ENCODE results near the gene PRKCE.

Gene PRKCE

GRCh38 chr2:46119453-46119852 lies 468.0 kb downstream of the PRKCE start:
- DNase-seq (ENCODE audit: insufficient read length, low spot score) (no peak), FAIRE-seq (no peak)

- FAIRE-seq: peak; percentile 23
- DNase-seq (ENCODE audit: insufficient read length, low spot score): no peak
These were observed 469.5 kb downstream of the PRKCE start for GRCh38 chr2:46120792-46121555.

- FAIRE-seq (no peak), DNase-seq (ENCODE audit: insufficient read length, low spot score) (no peak)
These were observed 471.0 kb downstream of the PRKCE start for GRCh38 chr2:46122318-46122976.

DNA sequence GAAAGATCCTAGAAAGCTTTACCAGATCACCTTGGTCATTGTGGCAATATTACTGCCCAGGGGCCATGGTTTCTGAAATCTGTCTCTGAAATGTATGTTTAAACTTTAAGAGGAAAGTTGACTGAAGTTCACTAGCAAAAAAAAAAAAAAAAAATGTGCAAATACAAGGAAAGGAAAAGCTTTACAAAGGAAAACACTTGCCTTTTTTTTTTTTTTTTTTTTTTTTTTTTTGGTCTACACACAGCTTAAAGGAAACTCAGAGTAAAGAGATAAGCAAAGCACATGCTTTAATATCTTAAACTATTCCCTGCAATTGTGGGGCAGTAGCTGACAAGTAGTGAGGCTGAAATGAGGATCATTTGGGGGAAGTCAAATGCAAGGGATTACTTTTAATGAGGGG lies 471.5 kb downstream of the PRKCE start:
- FAIRE-seq (no peak), DNase-seq (ENCODE audit: insufficient read length, low spot score) (no peak)

- FAIRE-seq: no peak
- no peak for DNase-seq (ENCODE audit: insufficient read length, low spot score)
These were observed 474.3 kb downstream of the PRKCE start for GRCh38 chr2:46125798-46126197.

GRCh38 chr2:46126571-46126970 lies 475.1 kb downstream of the PRKCE start:
- DNase-seq (ENCODE audit: insufficient read length, low spot score) (no peak), FAIRE-seq (no peak)

DNA sequence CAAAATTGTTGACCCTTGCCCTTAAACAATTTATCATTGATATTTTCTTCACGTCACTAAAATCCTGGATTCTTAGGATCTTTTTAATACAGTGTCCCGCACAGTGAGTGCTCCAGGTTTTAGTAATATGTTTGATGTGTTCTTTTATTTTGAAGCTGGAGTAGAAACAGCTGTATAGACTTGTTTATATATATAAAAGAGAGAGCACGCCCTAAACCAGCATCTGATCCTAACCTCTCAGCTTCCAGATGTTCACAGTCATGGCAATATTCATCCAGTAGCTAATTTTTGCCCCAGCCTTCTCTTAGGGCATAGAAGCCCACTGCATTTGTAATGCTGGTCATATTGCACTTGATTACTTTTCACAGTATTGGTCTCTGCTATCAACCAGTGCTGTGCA lies 475.7 kb downstream of the PRKCE start:
- DNase-seq (ENCODE audit: insufficient read length, low spot score) (no peak), FAIRE-seq (no peak)

DNA sequence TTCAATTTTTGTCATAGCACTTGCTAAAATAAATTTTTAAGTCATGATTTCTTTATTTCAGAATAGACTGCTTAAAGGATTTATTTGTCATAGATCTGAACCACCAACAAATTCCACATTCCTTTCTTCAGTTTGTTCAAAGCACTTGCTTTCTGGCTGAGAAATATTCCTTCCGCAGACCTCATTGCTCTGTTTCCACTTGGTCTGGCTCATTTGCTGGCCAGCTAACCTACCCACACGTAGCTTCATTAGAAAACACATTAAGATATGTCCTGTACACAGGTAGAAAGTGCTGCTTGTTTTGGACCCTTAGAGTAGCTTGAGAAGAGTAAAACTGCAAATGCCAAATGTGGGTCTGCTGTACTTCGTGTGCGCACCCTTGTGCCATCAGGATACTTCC lies 479.0 kb downstream of the PRKCE start:
- DNase-seq (ENCODE audit: insufficient read length, low spot score): no peak

GRCh38 chr2:46132996-46133395 lies 481.5 kb downstream of the PRKCE start:
- no peak for DNase-seq (ENCODE audit: insufficient read length, low spot score)
- no peak for FAIRE-seq

More for the DNA sequence above, 479.0 kb downstream of the PRKCE start:
- FAIRE-seq: no peak

DNA sequence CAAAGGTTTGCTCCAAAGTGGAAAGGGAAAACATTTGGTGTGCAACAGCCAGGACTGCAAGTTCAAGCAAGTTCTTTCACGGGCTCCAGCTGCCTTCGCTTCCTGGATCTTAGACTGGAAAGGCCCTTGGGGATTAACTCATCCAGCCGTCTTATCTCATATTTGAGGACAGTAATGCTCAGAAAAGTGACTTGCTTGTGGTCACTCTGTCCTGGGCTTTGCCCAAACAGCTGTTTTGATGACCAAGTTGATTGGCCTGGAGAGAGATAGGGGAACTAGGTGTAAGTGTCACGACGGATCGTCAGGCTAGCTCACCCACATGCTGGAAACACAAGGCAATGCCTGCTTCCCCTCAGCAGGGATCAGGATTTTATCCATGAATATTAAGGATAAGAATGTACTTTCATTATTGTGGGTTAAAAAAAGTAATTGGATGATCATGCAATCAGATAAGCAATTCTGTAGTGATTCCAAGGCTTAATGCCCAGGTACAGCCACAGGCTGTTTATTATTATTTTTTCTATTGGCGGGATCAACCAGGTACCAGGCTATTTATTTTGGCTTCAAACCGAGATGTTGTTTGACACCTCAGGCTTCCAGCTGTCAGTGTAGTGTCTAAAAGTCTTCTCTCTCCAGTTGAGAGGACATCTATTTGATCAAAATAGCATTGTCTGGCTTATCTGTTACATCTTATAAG lies 483.2 kb downstream of the PRKCE start:
- FAIRE-seq: peak; percentile 62
- DNase-seq (ENCODE audit: insufficient read length, low spot score): no peak

GRCh38 chr2:46135228-46135855 lies 483.9 kb downstream of the PRKCE start:
- no peak for FAIRE-seq

DNA sequence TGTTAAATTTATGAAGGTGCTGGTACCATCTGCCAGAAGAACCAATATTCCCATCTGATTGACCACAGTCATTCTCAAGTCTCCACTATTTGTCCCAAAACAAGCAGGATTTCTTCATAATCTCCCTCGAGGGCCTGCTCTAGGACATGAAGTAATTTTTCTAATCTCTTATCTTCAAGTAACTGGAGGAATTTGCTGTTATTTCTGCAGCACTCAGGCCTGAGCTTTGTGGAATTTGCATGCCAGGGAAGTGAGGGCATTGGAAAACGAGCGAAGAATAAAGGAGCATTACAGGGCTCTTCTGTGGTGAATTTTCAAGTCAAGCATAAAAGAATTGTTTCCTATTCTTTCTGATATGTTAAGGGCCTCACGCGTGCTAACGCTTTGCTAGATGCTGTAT lies 484.5 kb downstream of the PRKCE start:
- FAIRE-seq (no peak), DNase-seq (ENCODE audit: insufficient read length, low spot score) (peak; percentile 46)

More at GRCh38 chr2:46135228-46135855, 483.9 kb downstream of the PRKCE start:
- DNase-seq (ENCODE audit: insufficient read length, low spot score): no peak

- FAIRE-seq (no peak), DNase-seq (ENCODE audit: insufficient read length, low spot score) (no peak)
These were observed 485.0 kb downstream of the PRKCE start for GRCh38 chr2:46136481-46136880.

GRCh38 chr2:46136953-46137352 lies 485.5 kb downstream of the PRKCE start:
- DNase-seq (ENCODE audit: insufficient read length, low spot score): no peak
- no peak for FAIRE-seq

GRCh38 chr2:46142546-46143428 lies 491.3 kb downstream of the PRKCE start:
- DNase-seq (ENCODE audit: insufficient read length, low spot score): no peak

DNA sequence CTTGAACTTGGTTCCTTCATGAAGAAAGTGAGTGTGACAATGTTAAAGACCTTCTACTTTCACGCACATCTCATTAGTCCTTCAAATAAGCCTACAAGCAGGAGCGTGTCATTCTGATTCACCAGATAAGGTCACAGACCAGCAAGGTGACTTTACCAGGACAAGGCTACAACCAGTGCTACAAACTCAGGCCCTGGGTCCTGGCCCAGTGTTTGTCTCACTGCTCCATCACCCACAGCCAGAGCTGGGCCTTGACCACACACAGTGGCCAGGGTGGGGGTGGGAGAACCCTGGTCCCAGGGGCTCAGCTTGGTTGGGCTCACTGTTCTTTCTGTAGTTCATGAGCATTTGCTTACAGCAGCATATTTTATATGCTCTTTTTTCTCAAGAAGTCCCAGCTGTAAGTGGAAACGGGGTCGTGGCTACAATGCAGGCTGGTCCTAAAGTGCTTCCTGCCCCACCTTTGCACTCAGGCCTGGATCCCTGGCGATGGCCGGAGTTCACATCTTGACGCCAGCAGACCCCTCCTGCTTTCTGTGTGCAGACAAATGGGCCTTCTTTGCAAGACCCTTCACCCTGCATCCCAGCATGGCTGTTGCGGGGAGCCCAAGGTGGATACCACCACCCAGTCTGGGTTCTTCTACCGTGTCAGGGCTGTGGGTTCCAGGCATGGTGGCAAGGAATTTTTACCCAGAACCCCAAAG lies 492.1 kb downstream of the PRKCE start:
- FAIRE-seq (no peak), DNase-seq (ENCODE audit: insufficient read length, low spot score) (no peak)

More at GRCh38 chr2:46142546-46143428, 491.3 kb downstream of the PRKCE start:
- FAIRE-seq: no peak

GRCh38 chr2:46144133-46144800 lies 492.8 kb downstream of the PRKCE start:
- FAIRE-seq: no peak

GRCh38 chr2:46145017-46145416 lies 493.5 kb downstream of the PRKCE start:
- no peak for DNase-seq (ENCODE audit: insufficient read length, low spot score)
- FAIRE-seq: no peak

More at GRCh38 chr2:46144133-46144800, 492.8 kb downstream of the PRKCE start:
- no peak for DNase-seq (ENCODE audit: insufficient read length, low spot score)

- DNase-seq (ENCODE audit: insufficient read length, low spot score) (no peak), FAIRE-seq (no peak)
These were observed 494.4 kb downstream of the PRKCE start for GRCh38 chr2:46145840-46146239.
